Esophagus muscularis mucosa (tissue), 4 donors: Measurements from ENCODE around the gene RAB6C. TPM values are rescaled to one million over a fixed set of nuclear protein-coding genes. Genes with fewer than 3 reads are reported as not detected.
A peak's percentile ranks its signal among the peaks of the same experiment; 100 is the strongest.
"Not testable (repeated sequence)": the region's sequence is repeated elsewhere in the genome, so short reads cannot be mapped to it uniquely, and the experiment has no call there.

Experiments
- DNase-seq: peaks from one replicate; pipeline ENCODE4 v3.0.0-alpha.2; 2017; ENCODE audit errors: extremely low spot score
- H3K27ac ChIP-seq, 4 donors: fragments of 200-600 bp; sonication (generic); replicated peaks in 1 of 4; 1 replicate in 3 of 4; 2 replicates in 1 of 4; pipeline ENCODE4 v1.5.1; 2016 to 2019; ENCODE audit warnings: mild to moderate bottlenecking in 1 of 4
- H3K27me3 ChIP-seq, 4 donors: fragments of 200-600 bp; sonication (generic); one replicate each; pipeline versions ENCODE4 v1.5.1 to v1.6.0; 2016 to 2019
- H3K36me3 ChIP-seq, 4 donors: fragments of 200-600 bp; sonication (generic); one replicate each; pipeline ENCODE4 v1.5.1; 2016 to 2019
- H3K4me1 ChIP-seq, 4 donors: fragments of 200-600 bp; sonication (generic); one replicate each; pipeline ENCODE4 v1.5.1; 2016 to 2019
- H3K4me3 ChIP-seq, 4 donors: fragments of 200-600 bp; sonication (generic); 1 replicate in 2 of 4; 2 replicates in 2 of 4; pipeline ENCODE4 v1.5.1; 2016 to 2019; ENCODE audit warnings: mild to moderate bottlenecking in 4 of 4, moderate library complexity in 1 of 4
- H3K9me3 ChIP-seq, 4 donors: fragments of 200-600 bp; sonication (generic); 1 replicate in 3 of 4; 2 replicates in 1 of 4; pipeline ENCODE4 v1.5.1; 2016 to 2019
- EP300 ChIP-seq: sonication (generic); formaldehyde crosslinking; IDR thresholded peaks from one replicate; pipeline ENCODE4 v1.6.1; 2017; ENCODE audit warnings: antibody characterized with exemption
- POLR2A ChIP-seq: fragments of 450-650 bp; IDR thresholded peaks from one replicate; pipeline ENCODE4 v1.6.1; 2017; ENCODE audit warnings: antibody characterized with exemption, moderate library complexity, mild to moderate bottlenecking, low read depth
- POLR2AphosphoS5 ChIP-seq, 2 donors: sonication (generic); formaldehyde crosslinking; IDR thresholded peaks; one replicate each; pipeline ENCODE4 v1.6.1; 2017; ENCODE audit warnings: antibody characterized with exemption in 2 of 2
- WGBS: methylation state at CpG from one replicate; pipeline ENCODE4 v1.1.5; 2018; 5-methylcytosine and 5-hydroxymethylcytosine counted together
- intact Hi-C: fragments of 100-400 bp; cut with DNase I; formaldehyde crosslinking; loops from one replicate; pipeline ENCODE4 v1.15.1; 2023
- total RNA-seq, 4 donors: library from RNA; depleted of rRNA; stranded (reverse); fragments of >200 nt; gene quantifications; one replicate each; pipeline versions ENCODE4 v1.1.0 to v1.2.1, GENCODE V29; 2016
- TF ChIP-seq, protein P1 (sequence below), 3 experiments: fragments of 200-600 bp in 2 of 3; fragments of 450-650 bp in 1 of 3; sonication (generic) in 2 of 3; IDR thresholded peaks; one replicate each; pipeline ENCODE4 v1.5.1; 2017 to 2019; ENCODE audit warnings: antibody characterized with exemption in 3 of 3, mild to moderate bottlenecking in 2 of 3, moderate library complexity in 1 of 3

Gene RAB6C
- total RNA-seq, result under 1 TPM in 3 of 4 donors, not detected in 1; 0.26 to 0.57 (median 0.42) TPM

DNA sequence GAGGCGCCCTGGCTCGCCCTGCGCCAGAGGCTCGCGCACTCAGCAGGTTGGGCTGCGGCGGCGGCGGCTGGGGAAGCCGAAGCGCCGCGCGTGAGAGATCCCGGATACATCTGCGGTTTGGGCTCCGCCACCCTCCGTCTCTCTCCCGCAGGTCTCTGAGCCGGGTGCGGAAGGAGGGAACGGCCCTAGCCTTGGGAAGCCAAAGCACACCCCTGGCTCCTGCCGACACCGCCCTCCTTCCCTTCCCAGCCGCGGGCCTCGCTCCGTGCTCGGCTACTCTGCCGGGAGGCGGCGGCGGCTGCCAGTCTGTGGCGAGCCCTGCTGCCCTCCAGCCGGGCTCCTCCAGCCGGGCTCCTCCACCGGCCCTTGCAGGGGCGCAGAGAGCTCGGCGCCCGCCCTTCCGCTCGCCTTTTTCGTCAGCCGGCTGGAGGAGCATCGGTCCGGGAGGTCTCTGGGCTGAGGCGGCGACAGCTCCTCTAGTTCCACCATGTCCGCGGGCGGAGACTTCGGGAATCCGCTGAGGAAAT, at the start of gene RAB6C:
Gene RAB6C (plus strand): TSS at position 38 of the 527 bp plus-strand sequence. CDS start 450 bp downstream, at position 488.
- peaks cover 0 to 29% (median 0%) of the 10 kb centered on the region in 4 donors for H3K27me3 ChIP-seq
- H3K9me3 ChIP-seq, H3K36me3 ChIP-seq, H3K4me1 ChIP-seq, intact Hi-C loops, DNase-seq: not testable (repeated sequence)
- peak; percentile 7 to 42 for TF ChIP-seq POLR2AphosphoS5 (IDR thresholded peaks at IDR 0.05)
- peak within 1 kb of the TSS; percentile 57 to 62 (median 60) for H3K4me3 ChIP-seq
- H3K27ac ChIP-seq, result peak within 1 kb of the TSS; percentile 80 to 89 (median 88)
- WGBS, result 0% methylated on average over 20 of the region's 54 CpGs

DNA sequence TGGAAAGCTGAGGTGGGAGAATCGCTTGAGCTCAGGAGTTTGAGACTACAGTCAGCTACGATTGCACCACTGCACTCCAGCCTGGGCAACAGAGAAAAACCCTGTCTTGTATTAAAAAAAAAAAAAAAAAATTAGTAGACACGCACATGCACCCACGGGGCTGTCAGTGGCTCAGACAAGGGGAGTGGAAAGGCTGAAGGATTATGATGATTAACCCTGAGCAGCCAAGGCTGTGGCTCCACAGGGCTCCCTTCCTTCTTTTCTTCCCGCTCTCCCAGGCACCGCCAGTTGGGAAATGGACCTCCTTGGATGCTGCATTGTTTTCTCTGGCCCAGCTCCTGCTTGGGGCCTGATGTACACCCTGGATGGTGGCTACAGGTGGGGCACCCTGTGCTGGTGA, 49.0 kb upstream of the RAB6C start:
- Histone ChIP-seq H3K27ac (no peak overlapping the region), H3K27me3 (peaks cover 0 to 58% (median 0%) of the 10 kb centered on the region in 4 donors), H3K9me3 (no peaks in the 10 kb centered on the region), H3K36me3 (no peaks in the 10 kb centered on the region), H3K4me1 (peaks cover 0 to 8% (median 5%) of the 10 kb centered on the region in 4 donors), H3K4me3 (no peak overlapping the region)
- 61% methylated on average over 6 of the region's 6 CpGs for WGBS
- intact Hi-C loops, result no loop called here
- TF ChIP-seq POLR2A (no peak), EP300 (no peak), POLR2AphosphoS5 (IDR thresholded peaks at IDR 0.05) (no peak)
- TF ChIP-seq, protein P1, sequence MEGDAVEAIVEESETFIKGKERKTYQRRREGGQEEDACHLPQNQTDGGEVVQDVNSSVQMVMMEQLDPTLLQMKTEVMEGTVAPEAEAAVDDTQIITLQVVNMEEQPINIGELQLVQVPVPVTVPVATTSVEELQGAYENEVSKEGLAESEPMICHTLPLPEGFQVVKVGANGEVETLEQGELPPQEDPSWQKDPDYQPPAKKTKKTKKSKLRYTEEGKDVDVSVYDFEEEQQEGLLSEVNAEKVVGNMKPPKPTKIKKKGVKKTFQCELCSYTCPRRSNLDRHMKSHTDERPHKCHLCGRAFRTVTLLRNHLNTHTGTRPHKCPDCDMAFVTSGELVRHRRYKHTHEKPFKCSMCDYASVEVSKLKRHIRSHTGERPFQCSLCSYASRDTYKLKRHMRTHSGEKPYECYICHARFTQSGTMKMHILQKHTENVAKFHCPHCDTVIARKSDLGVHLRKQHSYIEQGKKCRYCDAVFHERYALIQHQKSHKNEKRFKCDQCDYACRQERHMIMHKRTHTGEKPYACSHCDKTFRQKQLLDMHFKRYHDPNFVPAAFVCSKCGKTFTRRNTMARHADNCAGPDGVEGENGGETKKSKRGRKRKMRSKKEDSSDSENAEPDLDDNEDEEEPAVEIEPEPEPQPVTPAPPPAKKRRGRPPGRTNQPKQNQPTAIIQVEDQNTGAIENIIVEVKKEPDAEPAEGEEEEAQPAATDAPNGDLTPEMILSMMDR (IDR thresholded peaks at IDR 0.05), result no peak
- DNase-seq, result no peak

- H3K4me1 ChIP-seq, H3K4me3 ChIP-seq, H3K9me3 ChIP-seq, DNase-seq, H3K36me3 ChIP-seq, H3K27ac ChIP-seq, intact Hi-C loops: not testable (repeated sequence)
- peaks cover 0 to 66% (median 0%) of the 10 kb centered on the region in 4 donors for H3K27me3 ChIP-seq
- 52% methylated on average over 8 of the region's 8 CpGs for WGBS
Observed at GRCh38 chr2:129933387-129933786, 46.1 kb upstream of the RAB6C start.

DNA sequence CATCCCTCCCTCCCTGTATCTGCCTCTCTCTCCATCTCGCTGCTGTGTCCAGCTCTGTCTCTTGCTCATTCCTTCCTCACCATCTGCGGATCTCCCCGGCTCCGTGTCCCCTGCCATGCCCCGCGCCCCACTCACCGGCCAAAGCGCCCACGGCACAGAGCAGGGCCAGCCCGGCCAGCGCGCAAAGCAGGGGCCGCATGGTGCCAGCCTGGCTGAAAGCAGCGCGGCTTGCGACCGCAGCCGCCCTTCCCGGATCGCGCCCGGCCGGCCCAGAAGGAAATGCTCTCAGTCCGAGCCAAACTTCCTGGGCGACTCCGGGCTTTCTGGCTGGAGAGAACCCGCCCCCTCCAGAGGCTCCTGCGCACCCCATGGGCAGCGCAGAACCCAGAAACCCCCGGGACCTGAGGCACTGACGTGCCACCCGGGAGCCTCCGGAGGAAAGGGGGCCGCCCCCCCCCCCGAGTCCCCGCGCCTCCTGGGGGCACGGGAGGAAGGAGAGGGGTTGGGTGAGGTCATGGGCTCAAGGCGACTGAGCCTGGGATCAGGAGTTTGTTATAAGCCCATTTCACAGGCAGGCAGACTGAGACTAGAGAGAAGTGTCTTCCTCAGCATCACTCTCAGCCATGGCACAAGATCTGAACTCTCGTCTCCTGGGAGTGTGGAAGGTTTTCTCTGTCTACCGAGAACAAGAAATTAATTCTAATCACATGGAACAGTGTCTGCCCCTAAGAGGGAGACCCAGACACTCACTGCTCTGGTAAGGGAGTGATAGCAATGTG, 45.2 kb upstream of the RAB6C start:
- intact Hi-C loops, result no loop called here
- no peak for DNase-seq
- Histone ChIP-seq H3K9me3 (no peaks in the 10 kb centered on the region), H3K4me1 (peaks cover 0 to 8% (median 5%) of the 10 kb centered on the region in 4 donors), H3K4me3 (peak overlapping the region; percentile 18 to 39 (median 25)), H3K27me3 (peaks cover 0 to 69% (median 0%) of the 10 kb centered on the region in 4 donors), H3K27ac (no peak overlapping the region), H3K36me3 (no peaks in the 10 kb centered on the region)
- WGBS, result 7% methylated on average over 16 of the region's 41 CpGs
- TF ChIP-seq EP300 (no peak), POLR2AphosphoS5 (IDR thresholded peaks at IDR 0.05) (no peak), POLR2A (no peak)
- TF ChIP-seq, protein P1 (IDR thresholded peaks at IDR 0.05), result no peak

- 58% methylated on average over 1 of the region's 1 CpG for WGBS
- DNase-seq, result no peak
- Histone ChIP-seq H3K27me3 (peaks cover 0 to 61% (median 0%) of the 10 kb centered on the region in 4 donors), H3K4me3 (no peak overlapping the region), H3K9me3 (no peaks in the 10 kb centered on the region), H3K4me1 (peaks cover 0 to 8% (median 5%) of the 10 kb centered on the region in 4 donors), H3K36me3 (no peaks in the 10 kb centered on the region), H3K27ac (no peak overlapping the region)
- intact Hi-C loops, result loop anchor here (5.0 kb wide), 1 partner anchor 397 kb away; no protein-coding TSS in a partner anchor
- TF ChIP-seq EP300 (no peak), POLR2A (no peak), POLR2AphosphoS5 (IDR thresholded peaks at IDR 0.05) (no peak)
- TF ChIP-seq, protein P1 (IDR thresholded peaks at IDR 0.05), result no peak
Observed at GRCh38 chr2:129935118-129935517, 44.3 kb upstream of the RAB6C start.
